ENCODE measurements around the gene MAP2K1.
A peak's percentile ranks its signal among the peaks of the same experiment; 100 is the strongest.
"Not testable (repeated sequence)": the region's sequence is repeated elsewhere in the genome, so short reads cannot be mapped to it uniquely, and the experiment has no call there.

Gene MAP2K1

GRCh38 chr15:66456211-66456610 lies 69.5 kb downstream of the MAP2K1 start:
- Histone ChIP-seq H3K4me2 (ENCODE audit: low read length, poor library complexity, severe bottlenecking) (no peak overlapping the region), H2BK5ac (ENCODE audit: low read depth, low read length, poor library complexity, severe bottlenecking) (no peak overlapping the region), H2BK15ac (ENCODE audit: low read depth, poor library complexity, severe bottlenecking) (no peak overlapping the region), H3K9me3 (ENCODE audit: control insufficient read depth, low read length) (no peaks in the 10 kb centered on the region), H4K8ac (ENCODE audit: low read length) (no peak overlapping the region), H3K79me1 (replicated peaks; ENCODE audit: low read length, poor library complexity, severe bottlenecking) (peaks cover 16% of the 10 kb centered on the region), H4K91ac (ENCODE audit: low read length) (no peak overlapping the region), H2AFZ (ENCODE audit: low read depth, low read length) (no peak overlapping the region), H3K9ac (ENCODE audit: low read length) (no peak overlapping the region), H3K4me1 (ENCODE audit: control insufficient read depth, insufficient read depth, low read depth, low read length) (no peaks in the 10 kb centered on the region), H3K27ac (ENCODE audit: low read length, poor library complexity, severe bottlenecking) (no peak overlapping the region), H3K23ac (ENCODE audit: low read length in 2 of 2) (no peak overlapping the region), H2BK120ac (ENCODE audit: low read depth, low read length) (no peak overlapping the region), H3K18ac (ENCODE audit: low read depth in 1 of 2, low read length in 2 of 2) (no peak overlapping the region), H3K27me3 (ENCODE audit: control insufficient read depth in 1 of 2, insufficient read depth in 1 of 2, low read length in 2 of 2) (no peaks in the 10 kb centered on the region), H3K4me3 (ENCODE audit: insufficient read depth in 1 of 2, low read depth in 1 of 2, low read length in 2 of 2) (no peak overlapping the region), H2AK5ac (ENCODE audit: low read length, severe bottlenecking) (no peak overlapping the region), H3K4ac (ENCODE audit: low read depth in 1 of 2, low read length in 2 of 2) (no peak overlapping the region), H2BK12ac (ENCODE audit: low read length in 2 of 2) (no peak overlapping the region), H3K14ac (ENCODE audit: low read length in 2 of 2) (no peak overlapping the region), H3K36me3 (ENCODE audit: control insufficient read depth in 1 of 2, insufficient read depth in 2 of 2, low read depth in 1 of 2, low read length in 2 of 2) (peaks cover 11 to 29% of the 10 kb centered on the region in 2 experiments)
- DNase-seq: no peak
- WGBS: 100% methylated on average over 1 of the region's 3 CpGs

GRCh38 chr15:66459818-66460615 lies 73.3 kb downstream of the MAP2K1 start:
- Histone ChIP-seq H3K9me3 (ENCODE audit: control insufficient read depth, low read length) (no peaks in the 10 kb centered on the region), H3K18ac (ENCODE audit: low read depth in 1 of 2, low read length in 2 of 2) (no peak overlapping the region), H3K36me3 (ENCODE audit: control insufficient read depth in 1 of 2, insufficient read depth in 2 of 2, low read depth in 1 of 2, low read length in 2 of 2) (peaks cover 8 to 25% of the 10 kb centered on the region in 2 experiments), H3K23ac (ENCODE audit: low read length in 2 of 2) (peak overlapping the region in 1 of 2 experiments; percentile 23), H3K4me2 (ENCODE audit: low read length, poor library complexity, severe bottlenecking) (no peak overlapping the region), H4K91ac (ENCODE audit: low read length) (no peak overlapping the region), H3K79me1 (replicated peaks; ENCODE audit: low read length, poor library complexity, severe bottlenecking) (peaks cover 21% of the 10 kb centered on the region), H2BK5ac (ENCODE audit: low read depth, low read length, poor library complexity, severe bottlenecking) (no peak overlapping the region), H2BK12ac (ENCODE audit: low read length in 2 of 2) (no peak overlapping the region), H3K4ac (ENCODE audit: low read depth in 1 of 2, low read length in 2 of 2) (no peak overlapping the region), H2AK5ac (ENCODE audit: low read length, severe bottlenecking) (no peak overlapping the region), H3K9ac (ENCODE audit: low read length) (no peak overlapping the region), H3K27ac (ENCODE audit: low read length, poor library complexity, severe bottlenecking) (no peak overlapping the region), H2BK15ac (ENCODE audit: low read depth, poor library complexity, severe bottlenecking) (no peak overlapping the region), H4K8ac (ENCODE audit: low read length) (no peak overlapping the region), H3K4me1 (ENCODE audit: control insufficient read depth, insufficient read depth, low read depth, low read length) (no peaks in the 10 kb centered on the region), H3K4me3 (ENCODE audit: insufficient read depth in 1 of 2, low read depth in 1 of 2, low read length in 2 of 2) (no peak overlapping the region), H2AFZ (ENCODE audit: low read depth, low read length) (no peak overlapping the region), H3K14ac (ENCODE audit: low read length in 2 of 2) (no peak overlapping the region), H2BK120ac (ENCODE audit: low read depth, low read length) (no peak overlapping the region), H3K27me3 (ENCODE audit: control insufficient read depth in 1 of 2, insufficient read depth in 1 of 2, low read length in 2 of 2) (no peaks in the 10 kb centered on the region)
- peak; percentile 51 for DNase-seq
- WGBS: 78% methylated on average over 3 of the region's 3 CpGs

- not testable (repeated sequence) for H3K9me3 ChIP-seq (ENCODE audit: control insufficient read depth, low read length); H3K27ac ChIP-seq (ENCODE audit: low read length, poor library complexity, severe bottlenecking); H3K23ac ChIP-seq (ENCODE audit: low read length in 2 of 2); H2BK120ac ChIP-seq (ENCODE audit: low read depth, low read length); H2BK5ac ChIP-seq (ENCODE audit: low read depth, low read length, poor library complexity, severe bottlenecking); H3K4me1 ChIP-seq (ENCODE audit: control insufficient read depth, insufficient read depth, low read depth, low read length); H3K4me2 ChIP-seq (ENCODE audit: low read length, poor library complexity, severe bottlenecking); H4K91ac ChIP-seq (ENCODE audit: low read length); H3K27me3 ChIP-seq (ENCODE audit: control insufficient read depth in 1 of 2, insufficient read depth in 1 of 2, low read length in 2 of 2); H2BK15ac ChIP-seq (ENCODE audit: low read depth, poor library complexity, severe bottlenecking); H3K9ac ChIP-seq (ENCODE audit: low read length); DNase-seq; H3K4ac ChIP-seq (ENCODE audit: low read depth in 1 of 2, low read length in 2 of 2); H4K8ac ChIP-seq (ENCODE audit: low read length); H3K14ac ChIP-seq (ENCODE audit: low read length in 2 of 2); H3K4me3 ChIP-seq (ENCODE audit: insufficient read depth in 1 of 2, low read depth in 1 of 2, low read length in 2 of 2); H3K18ac ChIP-seq (ENCODE audit: low read depth in 1 of 2, low read length in 2 of 2); H2AFZ ChIP-seq (ENCODE audit: low read depth, low read length); H2AK5ac ChIP-seq (ENCODE audit: low read length, severe bottlenecking); H2BK12ac ChIP-seq (ENCODE audit: low read length in 2 of 2)
- H3K36me3 ChIP-seq (ENCODE audit: control insufficient read depth in 1 of 2, insufficient read depth in 2 of 2, low read depth in 1 of 2, low read length in 2 of 2): peaks cover 8 to 18% of the 10 kb centered on the region in 2 experiments
- WGBS: 91% methylated on average over 5 of the region's 6 CpGs
- peaks cover 20% of the 10 kb centered on the region for H3K79me1 ChIP-seq (replicated peaks; ENCODE audit: low read length, poor library complexity, severe bottlenecking)
These were observed 74.6 kb downstream of the MAP2K1 start for GRCh38 chr15:66461294-66461693.

GRCh38 chr15:66461917-66462316 lies 75.2 kb downstream of the MAP2K1 start:
- no peaks in the 10 kb centered on the region for H3K27me3 ChIP-seq (ENCODE audit: control insufficient read depth in 1 of 2, insufficient read depth in 1 of 2, low read length in 2 of 2)

More at GRCh38 chr15:66461917-66462316, 75.2 kb downstream of the MAP2K1 start:
- Histone ChIP-seq H3K4ac (ENCODE audit: low read depth in 1 of 2, low read length in 2 of 2) (no peak overlapping the region), H3K9me3 (ENCODE audit: control insufficient read depth, low read length) (no peaks in the 10 kb centered on the region), H2BK12ac (ENCODE audit: low read length in 2 of 2) (no peak overlapping the region), H2AK5ac (ENCODE audit: low read length, severe bottlenecking) (no peak overlapping the region), H2BK15ac (ENCODE audit: low read depth, poor library complexity, severe bottlenecking) (no peak overlapping the region), H2BK5ac (ENCODE audit: low read depth, low read length, poor library complexity, severe bottlenecking) (no peak overlapping the region), H3K79me1 (replicated peaks; ENCODE audit: low read length, poor library complexity, severe bottlenecking) (peaks cover 18% of the 10 kb centered on the region), H3K4me3 (ENCODE audit: insufficient read depth in 1 of 2, low read depth in 1 of 2, low read length in 2 of 2) (no peak overlapping the region), H3K23ac (ENCODE audit: low read length in 2 of 2) (no peak overlapping the region), H3K9ac (ENCODE audit: low read length) (no peak overlapping the region), H3K18ac (ENCODE audit: low read depth in 1 of 2, low read length in 2 of 2) (no peak overlapping the region), H3K4me2 (ENCODE audit: low read length, poor library complexity, severe bottlenecking) (no peak overlapping the region), H3K14ac (ENCODE audit: low read length in 2 of 2) (no peak overlapping the region), H3K4me1 (ENCODE audit: control insufficient read depth, insufficient read depth, low read depth, low read length) (no peaks in the 10 kb centered on the region), H3K27ac (ENCODE audit: low read length, poor library complexity, severe bottlenecking) (no peak overlapping the region), H4K91ac (ENCODE audit: low read length) (no peak overlapping the region), H3K36me3 (ENCODE audit: control insufficient read depth in 1 of 2, insufficient read depth in 2 of 2, low read depth in 1 of 2, low read length in 2 of 2) (peaks cover 5 to 20% of the 10 kb centered on the region in 2 experiments), H2BK120ac (ENCODE audit: low read depth, low read length) (no peak overlapping the region), H2AFZ (ENCODE audit: low read depth, low read length) (no peak overlapping the region), H4K8ac (ENCODE audit: low read length) (no peak overlapping the region)
- peak; percentile 29 for DNase-seq
- 98% methylated on average over 2 of the region's 2 CpGs for WGBS

Measured in mesenchymal stem cell (in vitro differentiated cells and primary cell).